HG03571 (cell line): Measurements from ENCODE around the gene PPFIA1.
"Not testable (repeated sequence)": the region's sequence is repeated elsewhere in the genome, so short reads cannot be mapped to it uniquely, and the experiment has no call there.

ENCODE experiments used
- ATAC-seq: cut with Tn5 transposase; IDR thresholded peaks from one replicate; pipeline ENCODE4 v1.9.1; 2021; ENCODE audit not compliant: unreplicated experiment

Gene PPFIA1

DNA sequence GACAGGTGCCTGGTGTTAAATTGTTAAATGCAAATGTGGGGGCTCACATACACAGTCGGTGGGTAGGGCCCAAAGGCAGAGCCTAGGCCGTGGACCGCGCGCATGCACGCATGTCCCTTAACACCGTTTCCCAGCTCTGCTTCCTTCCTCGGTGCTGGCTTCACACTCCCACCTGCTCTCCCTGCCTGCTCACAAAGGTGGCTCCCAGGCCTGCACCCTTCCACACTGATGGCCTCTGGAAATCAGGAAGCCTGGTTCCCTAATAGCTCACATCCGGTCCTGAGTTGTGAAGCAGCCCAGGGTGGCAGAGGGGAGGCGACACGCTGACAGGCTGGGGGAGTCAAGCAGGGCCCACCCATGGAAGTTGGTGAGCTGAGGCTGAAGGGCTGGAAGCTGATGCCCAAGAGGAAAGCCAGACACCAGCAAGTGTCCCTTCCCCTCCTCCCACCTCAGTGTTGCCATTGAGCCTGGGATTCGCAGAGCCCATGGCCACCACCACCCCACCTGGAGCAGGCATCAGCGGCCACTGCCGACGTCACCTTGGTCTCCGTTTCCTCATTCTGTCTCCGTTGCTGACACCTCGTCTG is 114.2 kb downstream of the PPFIA1 start:
- no peak for ATAC-seq

DNA sequence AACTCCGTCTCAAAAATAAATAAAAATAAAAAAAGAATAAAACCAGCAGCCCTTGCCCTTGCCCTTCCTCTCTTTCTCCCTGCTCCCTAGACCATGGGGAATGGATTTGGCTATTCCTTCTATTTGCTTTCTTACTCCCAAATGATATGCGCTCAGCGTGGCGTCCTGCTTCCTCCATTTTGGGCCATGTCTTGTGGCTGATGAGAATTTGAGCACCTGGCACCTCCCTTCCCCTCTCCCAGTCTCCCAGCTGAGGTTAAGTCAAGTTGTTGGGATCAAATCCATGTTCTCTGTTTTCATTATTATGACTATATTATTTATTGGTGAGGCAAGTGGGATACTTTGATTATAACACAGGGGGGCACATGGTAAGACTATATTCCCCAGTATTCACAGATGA is 117.1 kb downstream of the PPFIA1 start:
- ATAC-seq: no peak

DNA sequence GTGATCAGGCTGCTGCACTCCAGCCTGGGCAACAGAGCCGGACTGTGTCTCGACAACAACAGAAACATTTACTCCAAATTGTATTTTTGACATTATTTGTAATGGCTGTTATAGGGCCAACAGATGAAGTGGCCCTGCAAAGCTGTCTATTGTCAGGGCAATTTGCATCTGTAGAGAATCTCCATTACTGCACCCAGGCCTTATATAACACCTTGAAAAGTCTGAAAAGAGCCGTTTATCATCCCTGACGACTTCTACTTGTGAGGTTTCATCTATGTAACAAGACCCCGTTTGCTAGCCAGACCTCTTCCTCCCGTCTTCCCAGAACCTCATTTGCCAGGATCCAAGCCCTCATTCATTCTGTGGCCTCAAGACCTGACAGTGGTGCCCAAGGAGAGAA is 118.7 kb downstream of the PPFIA1 start:
- ATAC-seq: no peak

DNA sequence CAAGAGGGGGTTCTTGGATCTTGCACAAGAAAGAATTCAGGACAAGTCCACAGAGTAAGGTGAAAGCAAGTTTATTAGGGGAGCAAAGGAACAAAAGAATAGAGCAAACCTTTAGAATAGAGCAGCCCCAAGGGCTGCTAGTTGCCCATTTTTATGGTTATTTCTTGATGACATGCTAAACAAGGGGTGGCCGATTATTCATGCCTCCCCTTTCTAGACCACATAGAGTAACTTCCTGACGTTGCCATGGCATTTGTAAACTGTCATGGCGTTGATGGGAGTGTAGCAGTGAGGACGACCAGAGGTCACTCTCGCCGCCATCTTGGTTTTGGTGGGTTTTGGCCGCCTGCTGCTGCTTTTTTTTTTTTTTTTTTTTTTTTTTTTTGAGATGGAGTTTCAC is 120.4 kb downstream of the PPFIA1 start:
- ATAC-seq: not testable (repeated sequence)

DNA sequence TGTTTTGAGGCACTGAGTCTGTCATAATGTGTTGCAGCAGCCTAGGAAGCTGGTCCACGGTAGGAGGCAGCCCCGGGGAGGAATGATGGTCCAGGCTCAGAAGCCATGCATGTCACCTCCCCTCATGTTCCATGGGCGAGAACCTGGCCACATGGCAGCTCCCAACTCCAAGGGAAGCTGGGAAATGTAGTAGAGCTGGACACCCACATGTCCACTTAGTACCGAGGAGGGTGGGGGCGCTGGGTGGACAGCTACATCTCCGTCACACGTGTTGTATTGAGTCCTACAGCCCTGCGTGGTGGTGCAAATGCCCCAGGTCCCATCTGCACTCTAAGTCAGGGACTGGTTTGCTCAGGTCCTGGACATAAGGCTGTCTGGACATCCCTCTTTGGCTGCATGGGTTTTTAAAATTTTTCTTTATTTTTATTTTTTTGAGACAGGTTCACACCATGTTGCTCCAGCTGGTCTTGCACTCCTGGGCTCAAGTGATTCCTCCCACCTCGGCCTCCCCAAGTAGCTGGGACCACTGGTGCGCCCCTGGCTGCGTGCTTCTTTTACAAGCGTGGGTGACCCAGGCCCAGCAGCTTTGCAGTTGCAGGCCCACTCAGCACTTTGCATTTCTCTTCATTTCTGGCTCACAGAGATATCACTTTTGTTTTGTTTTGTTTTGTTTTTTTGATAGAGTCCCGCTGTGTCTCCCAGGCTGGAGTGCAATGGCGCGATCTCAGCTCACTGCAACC is 123.9 kb downstream of the PPFIA1 start:
- no peak for ATAC-seq

DNA sequence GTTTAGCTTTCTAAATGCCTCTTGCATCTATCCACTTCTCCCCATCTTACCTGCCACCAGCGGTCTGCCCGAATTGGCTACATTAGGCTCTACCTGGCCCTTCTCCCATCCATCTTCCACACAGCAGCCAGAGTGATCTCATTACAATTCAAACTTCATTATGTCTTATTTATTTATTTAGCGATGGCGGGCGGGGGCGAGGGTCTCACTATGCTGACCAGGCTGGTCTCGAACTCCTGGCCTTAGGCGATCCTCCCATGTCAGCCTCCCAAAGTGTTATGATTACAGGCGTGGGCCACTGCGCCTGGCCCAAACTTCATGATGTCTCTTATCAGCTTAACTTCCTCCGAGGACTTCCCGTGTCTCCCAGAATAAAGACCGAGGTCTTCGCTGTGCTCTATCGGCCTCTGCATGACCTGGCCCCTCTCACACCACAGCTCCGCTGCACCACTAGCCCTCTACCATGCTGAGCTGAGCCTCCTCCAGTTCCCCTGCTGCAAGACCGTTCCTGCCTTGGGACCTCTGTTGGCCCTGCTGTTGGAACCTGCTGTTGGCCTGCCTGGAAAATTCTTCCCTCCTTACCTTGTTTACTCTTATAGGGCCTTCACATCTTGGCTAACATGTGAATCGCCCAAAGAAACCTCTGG is 127.0 kb downstream of the PPFIA1 start:
- no peak for ATAC-seq

DNA sequence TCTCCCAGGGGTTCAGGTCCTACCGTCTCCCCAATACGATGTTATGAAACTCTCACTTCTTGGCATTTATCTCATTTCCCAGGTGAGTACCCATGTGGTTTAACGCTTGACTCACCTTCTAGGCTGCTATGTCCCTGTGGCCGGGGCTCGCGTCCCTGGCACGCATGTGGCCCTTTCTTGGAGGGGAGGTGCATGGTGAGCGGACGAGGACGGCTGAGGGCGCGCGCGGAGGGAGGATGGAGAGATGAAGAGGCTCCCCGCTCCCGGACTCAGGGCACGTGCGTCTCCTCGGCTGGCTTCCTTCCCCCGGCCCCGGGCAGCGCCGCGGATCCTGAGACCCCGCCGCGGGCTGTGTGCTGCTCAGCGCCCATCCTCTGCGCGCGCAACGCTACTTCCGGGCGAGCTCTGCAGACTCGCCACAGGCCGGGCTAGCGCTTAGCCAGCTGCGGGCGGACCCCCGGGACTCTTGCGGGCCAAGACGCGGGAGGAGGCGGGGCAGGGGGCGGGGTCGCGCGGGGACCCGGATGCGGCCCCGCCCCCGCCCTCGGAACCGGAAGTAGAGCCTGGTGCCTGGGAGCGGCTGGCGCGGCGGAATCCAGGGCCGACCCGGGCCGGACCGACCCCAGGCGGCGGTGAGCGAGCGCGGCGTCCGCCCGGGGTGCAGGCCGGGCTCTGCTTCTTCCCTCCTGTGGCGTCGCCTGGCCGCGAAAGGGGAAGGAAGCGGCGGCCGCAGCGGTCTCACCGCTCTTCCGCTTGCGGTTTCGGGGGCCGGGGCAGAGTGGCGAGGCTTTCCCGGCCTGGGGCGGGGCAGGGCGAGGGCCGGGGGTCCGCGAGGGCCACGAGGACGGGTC is 127.7 kb downstream of the PPFIA1 start, which contains the start of gene CTTN:
TSS of gene CTTN (plus strand) at position 547 of the 851 bp plus-strand sequence. CDS start 8,769 bp downstream, outside the sequence.
- peak; percentile 48 for ATAC-seq

DNA sequence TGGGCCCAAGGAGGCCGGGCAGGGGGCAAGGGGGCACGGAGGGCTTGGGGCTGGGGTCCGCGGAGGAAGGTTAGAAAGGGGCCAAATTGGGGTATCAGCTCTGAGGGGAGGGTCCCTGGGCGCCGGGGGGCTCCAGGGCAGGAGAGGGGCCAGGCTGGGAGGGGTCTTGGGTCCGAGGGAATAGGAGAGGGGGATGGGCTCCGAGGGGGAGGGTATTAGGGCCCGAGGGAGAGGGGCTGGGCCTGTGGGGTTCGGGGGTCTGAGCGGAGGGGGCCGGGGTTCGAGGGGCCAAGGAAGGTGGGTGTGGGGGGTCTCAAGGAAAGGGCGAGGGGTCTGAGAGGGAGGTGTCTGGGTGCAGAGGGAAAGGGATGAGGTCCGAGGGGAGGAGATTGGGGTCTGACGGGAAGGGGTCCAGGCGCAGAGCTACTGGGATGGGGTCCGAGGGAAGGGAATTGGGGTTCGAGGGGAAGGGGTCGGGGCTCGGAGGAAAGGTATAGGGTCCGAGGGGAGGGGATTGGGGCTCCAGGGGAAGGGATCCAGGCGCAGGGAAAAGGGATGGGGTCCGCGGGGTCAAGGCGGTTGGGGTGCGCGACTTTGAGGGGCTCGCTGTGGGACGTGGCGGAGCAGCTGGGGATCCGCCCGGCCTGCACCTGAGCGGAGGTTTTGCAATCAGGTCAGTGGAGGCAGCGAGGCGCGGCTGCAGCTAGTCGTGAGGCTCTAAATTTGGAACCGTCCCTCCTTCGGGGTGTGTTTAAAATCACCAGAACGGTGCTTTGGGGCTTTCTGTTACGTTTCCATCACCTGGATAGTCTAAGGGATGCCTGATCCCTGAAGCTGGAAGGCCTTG is 128.6 kb downstream of the PPFIA1 start:
- ATAC-seq: no peak

DNA sequence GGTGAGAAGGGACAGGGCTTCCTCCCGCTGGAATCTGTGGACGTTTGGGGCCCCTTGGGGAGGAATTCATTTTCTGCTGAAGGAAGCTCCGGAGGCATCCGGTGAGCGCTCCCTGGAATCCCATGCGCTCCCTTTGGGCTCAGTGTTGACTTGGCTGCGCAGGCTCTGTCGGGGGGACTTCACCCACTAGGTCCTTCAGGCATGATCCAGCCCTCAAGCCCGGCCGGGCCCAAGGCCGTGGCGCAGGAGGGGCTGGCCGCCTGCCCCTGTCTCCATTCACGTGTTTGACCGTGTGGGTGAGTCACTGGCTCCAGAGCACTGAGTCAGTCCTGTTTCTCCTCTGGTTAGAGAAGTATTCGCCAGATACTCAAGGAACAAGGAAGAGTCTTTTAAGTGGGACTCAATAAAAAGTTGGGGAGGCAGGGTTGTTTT is 129.2 kb downstream of the PPFIA1 start:
- ATAC-seq: no peak

DNA sequence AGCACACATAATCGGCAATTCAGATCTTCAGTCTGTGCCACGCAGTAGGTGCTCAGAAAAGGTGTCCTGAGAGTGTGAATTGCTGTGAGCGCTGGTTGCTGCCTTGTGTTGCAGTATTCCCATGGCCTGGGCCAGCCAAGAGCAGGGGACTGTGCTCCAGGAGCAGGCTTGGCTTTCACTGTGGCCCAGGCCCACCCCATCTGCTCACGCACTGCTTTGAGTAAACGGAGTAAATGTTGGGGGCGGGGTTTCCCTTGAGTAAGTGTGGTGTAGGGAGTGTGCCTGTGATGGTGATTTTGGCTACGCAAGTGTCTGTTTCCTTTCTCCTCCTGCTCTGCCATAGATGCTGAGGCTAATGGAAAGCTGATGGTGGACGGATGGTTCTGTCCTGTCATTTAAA is 130.2 kb downstream of the PPFIA1 start:
- ATAC-seq: no peak

DNA sequence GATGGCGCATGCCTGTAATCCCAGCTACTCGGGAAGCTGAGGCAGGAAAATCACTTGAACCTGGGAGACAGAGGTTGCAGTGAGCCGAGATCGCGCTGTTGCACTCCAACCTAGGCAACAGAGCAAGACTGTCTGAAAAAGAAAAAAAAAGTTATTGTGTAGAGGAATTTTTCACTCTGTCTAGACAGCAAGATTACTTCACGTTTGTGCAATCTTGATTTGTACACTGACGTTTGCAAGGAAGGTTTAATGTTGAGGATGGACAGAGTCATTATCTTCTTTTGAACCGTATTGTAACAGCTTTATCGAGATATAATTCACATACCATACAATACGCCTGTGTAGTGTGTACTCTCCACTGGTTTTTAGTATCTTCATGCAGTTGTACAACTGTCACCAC is 131.5 kb downstream of the PPFIA1 start:
- ATAC-seq: no peak

DNA sequence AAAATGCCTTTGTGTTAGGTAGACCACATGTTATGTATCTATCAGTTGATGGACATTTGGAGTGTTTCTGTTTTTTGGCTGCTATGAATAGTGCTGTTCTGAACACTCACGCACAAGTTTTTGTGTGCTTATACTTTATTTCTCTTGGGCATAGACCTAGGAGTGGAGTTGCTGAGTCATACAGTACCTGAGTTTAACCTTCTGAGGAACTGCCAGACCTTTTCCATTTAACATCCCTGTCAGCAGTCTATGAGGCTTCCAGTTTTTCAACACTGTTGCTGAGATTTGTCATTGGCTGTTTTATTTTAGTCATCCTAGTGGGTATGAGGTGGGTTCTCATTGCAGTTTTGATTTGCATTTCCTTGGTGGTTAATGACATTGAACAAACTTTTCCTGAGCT is 132.2 kb downstream of the PPFIA1 start:
- no peak for ATAC-seq

DNA sequence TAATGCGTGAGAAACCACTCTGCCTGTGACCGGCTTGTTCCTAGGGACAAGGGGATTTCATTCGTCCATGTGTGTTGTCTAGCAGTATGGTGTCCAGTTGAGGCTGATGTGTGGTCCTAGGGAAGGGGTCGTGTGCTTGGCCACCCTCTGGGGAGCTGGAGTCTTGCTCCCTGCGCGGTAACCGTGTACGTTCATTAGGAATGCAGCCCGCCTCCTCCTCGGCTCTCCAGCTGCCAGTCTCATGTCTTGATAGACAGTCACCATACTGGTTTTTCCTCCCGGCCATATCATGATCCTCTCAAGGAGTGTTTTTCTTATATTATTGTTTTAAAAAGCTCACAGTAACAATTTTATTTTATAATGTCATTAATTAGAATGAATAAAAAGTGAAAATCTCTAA is 133.8 kb downstream of the PPFIA1 start:
- no peak for ATAC-seq

DNA sequence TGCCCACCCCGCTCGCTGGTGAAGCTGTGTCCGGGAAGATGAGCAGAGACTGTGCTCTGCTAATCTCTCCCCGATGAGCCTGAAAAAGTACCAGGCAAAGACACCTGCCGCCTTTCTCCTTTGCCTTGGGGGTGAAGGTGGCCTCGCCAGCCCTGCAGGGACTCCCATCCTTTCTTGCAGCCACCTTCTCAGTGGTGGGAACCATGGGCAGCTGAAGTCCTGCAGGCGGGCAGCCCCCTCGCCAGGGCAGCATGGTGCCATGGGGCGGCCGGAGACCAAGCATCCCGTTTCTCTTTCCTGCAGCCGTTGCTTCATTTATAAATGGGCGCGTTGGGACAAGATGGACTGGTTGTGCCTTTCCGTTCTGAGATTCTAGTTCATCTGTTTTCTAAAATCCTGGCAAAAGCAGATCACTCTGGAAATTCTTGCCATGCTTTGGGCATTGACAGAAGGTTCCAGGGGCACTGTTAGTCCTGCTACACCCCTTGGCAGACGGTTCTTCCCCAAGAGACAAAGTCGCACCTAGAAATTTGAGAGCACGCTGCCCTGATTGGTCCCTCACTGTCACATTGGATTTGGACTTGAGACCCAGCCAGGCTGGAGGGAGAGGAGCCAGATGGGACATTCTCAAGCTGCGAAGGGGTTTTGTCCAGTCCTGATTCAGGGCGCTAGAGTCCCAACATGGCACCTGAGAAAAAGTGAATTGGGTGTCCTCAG is 135.3 kb downstream of the PPFIA1 start:
- no peak for ATAC-seq

DNA sequence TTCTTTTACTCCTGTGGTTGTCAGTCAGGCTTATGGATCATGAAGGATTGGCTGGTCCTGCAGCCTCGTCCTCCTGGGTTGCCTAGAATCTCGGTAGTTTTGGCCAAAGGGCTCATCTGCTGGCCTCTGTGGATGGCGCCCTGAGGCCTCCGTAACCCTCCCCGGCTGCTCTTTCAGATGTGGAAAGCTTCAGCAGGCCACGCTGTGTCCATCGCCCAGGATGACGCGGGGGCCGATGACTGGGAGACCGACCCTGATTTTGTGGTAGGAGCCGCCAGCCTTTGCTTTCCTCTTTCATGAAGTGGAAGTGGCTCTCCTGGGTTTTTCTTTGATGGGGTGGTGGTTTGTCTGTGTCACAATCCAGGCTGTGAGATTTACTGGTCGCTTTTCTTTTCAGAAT is 136.6 kb downstream of the PPFIA1 start:
- ATAC-seq: no peak

DNA sequence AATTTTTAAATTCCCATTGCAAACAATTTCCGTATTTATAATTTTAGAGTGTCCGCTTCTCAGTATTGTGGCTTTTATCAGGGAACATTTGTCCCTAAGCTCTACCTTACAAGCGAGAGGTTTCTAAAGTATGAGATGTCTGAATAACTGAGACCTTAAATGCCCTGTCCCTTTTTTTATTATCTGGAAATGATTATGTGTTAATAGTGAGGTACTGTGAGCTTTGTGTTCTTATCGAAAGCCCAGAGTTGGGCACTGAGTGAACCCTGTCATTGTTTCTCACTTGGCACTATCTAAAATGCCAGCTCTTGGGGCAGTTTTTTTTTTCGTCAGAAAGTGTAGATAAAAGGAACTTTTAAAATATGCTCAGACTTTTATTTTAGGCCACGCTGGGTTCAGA is 137.3 kb downstream of the PPFIA1 start:
- ATAC-seq: no peak

DNA sequence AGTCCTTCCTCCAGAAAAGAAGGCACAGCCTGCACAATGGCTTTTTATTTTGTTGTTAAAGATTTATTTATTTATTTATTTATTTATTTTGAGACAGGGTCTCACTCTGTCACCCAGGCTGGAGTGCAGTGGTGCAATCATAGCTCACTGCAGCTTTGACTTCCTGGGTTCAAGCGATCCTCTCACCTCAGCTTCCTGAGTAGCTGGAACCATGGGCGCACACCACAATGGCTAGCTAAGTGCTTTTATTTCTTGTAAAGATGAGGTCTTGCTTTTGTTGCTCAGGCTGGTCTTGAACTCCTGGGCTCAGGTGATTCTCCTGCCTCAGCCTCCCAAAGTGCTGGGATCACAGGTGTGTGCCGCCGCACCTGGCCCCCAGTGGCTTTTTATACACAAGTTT is 137.8 kb downstream of the PPFIA1 start:
- ATAC-seq: not testable (repeated sequence)

DNA sequence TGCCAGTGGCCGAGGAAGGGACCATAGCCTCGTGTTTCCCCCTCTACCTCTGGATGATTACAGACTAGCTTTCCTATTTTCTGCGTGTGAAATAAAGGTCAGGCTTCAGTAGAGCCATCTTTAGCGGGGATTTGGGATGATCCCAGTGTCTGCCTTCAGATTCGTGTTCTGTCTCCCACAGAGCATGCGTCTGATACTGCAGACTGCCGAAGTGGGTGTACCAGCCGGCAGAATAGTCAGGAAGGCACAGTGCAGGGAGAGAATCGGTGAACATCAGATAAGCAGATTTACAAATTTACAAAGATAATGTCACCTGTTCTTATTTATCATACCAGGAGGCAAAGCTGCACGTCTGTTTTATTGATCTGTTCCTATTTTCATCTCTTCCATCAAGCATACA is 138.9 kb downstream of the PPFIA1 start:
- ATAC-seq: no peak

DNA sequence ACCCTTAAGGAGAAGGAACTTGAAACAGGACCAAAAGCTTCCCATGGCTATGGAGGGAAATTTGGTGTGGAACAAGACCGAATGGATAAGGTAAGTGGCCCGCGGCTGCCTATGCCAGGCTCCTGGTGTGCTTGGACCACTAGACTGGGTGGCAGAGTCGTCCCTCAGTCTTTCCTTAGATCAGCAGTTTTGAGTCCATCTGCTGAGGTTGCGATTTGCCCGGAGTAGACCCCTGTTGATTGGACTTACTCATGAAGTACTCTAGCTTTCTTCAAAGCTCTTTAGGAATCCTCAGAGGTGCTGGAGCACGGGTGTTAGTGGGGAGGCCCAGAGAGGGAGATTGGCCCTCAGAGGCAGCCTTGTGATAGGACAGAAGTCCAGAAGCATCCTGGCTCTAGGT is 139.4 kb downstream of the PPFIA1 start:
- no peak for ATAC-seq
